Measurements from ENCODE around the gene FOXN3.

The FOXN3 gene

DNA sequence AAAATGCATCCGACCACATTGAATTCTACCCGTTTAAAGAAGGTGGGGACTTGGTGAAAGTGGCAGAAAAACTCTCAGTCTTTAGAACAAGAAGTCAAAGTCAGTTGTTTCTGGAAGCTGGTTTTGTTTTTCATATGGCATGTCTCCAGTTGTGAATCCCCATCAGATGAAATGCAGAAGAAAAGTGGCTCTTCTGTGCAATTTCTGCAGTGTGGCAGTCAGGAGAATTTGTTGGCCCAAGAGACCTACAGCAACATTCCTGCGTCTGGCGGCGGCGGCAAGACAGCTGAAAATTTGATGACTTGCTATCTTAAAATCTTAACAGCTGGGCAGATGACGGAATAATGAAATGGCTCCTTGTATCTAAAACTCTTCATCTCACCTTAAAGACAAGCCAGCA, 201.5 kb downstream of the FOXN3 start:
- DNase-seq: no peak

DNA sequence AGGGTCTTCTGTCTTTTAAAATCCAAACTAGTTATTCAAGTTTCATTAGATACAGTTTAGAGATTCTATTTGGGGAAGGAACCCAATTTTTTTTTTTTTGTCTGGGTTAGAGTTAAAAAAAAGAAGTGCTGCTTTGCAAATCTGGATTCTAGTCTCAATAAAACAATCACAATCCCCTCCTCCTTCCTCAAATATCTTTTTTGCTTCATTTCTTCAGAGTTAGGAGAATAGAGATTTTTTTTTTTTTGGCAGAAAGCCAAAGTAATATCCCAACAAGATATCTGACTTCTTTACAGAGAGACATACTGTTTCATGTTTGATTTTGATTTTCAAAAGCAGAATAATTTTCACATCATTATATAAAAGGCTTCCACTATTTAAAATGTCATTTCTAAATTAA, 201.9 kb downstream of the FOXN3 start:
- DNase-seq: no peak

DNA sequence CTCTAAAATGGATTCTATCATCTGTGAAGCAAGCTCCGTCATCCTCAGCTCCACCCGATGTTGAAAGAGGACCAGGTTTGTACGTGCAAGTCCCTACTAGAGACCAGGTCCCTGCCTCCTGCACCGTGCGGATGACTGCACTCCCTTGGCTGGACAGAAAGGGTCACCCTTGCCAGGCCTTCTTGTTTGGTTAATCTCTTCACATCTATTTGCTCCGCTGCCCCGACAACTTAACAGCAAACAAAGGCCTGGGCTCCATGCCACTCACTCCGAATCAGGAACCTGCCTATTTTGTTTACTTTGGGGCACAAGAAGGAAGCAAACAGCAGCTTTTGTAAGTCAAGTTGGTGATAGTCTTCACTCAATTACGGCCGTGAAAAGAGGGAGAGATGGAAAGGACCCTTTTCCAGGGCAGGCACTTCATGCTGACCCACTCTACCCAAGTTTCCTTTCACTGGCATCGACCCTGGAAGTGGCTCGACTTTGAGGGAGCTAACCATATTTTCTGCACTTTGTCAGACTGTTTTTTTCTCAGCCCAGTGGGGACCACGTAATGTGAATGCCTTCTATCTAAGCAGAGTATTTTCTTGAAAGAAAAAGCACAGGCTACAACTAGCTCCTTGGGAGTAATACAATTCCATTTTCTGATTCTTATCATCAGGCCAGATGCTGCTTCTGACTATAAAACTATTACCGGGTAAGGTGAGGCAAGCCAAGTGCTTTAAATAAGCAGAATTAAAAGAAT, 202.6 kb downstream of the FOXN3 start:
- DNase-seq: no peak

DNA sequence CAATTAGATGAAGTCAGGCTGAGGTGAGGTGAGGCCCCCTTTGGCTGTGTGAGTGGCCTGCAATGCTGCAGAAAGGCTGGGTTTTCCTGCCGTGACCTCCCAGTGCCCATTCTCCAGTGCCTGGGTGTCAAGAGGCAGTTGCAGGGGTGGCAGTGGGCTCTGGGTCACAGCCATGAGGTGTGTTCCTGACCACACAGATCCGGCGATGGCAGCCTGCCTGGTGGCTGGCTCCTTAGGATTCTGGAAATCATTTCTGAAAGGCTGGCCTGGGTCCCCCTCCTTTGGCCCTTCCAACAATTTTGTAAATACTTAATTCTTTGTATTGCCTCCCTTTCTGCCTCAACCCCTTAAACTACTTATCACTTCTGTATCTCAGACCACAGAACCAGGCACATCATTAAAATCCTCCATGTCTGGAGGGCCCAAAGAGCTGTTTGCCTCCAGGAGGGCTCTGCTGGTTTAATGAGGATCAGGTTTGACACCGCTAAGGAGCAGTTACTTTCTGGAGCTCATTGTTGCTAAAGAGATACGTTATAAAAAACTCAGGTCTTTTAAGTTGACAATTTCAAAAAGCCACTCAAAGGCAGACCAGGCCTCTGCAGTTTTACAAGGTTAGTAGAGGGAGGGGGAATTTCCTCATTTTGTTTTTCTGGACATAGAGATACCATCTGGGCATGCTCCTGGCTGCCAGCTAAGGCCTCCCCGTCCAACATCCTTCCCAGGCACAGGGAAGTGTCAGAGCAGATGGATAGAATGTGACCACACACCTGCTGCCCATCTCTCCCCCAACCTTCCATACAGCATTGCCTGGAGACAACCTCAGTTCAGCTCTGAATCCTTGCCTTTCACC, 204.4 kb downstream of the FOXN3 start:
- no peak for DNase-seq

DNA sequence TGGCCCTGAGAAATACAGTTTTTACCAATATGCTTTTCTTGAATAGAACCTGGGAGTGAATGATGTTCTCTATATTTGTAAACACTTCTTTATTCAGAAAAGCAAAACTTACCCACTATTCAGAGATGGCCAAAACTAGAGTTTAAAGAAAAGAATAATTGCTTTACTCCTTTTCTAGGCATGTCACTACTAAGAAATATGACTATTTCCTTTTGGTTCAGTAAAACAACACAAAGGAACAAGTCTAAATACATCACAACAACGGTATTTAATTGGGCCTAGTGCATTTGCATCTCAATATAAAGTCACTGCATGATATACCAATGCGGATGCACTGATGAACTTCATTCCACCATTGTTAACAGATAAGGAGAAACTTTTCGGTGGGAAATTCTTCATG, 207.5 kb downstream of the FOXN3 start:
- DNase-seq: no peak

DNA sequence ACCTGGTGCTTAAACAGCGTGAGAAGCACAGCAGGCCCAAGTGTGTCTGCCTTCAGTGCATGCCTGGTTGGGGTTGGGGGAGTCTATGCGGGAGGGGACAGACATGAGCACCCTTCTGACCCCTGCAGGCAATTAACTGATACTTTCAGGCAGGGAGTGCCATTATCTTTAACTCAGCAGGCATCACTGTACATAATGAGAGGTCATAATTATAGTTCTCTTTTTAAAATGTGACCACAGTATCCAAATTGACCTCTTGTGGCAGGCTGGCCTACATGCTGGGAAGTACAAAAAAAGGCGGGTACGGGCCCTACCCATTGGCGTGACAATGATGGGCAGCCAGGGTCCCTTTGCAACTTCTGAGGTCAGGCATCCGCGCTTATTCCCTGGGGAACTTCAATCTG, 209.1 kb downstream of the FOXN3 start:
- DNase-seq: no peak

DNA sequence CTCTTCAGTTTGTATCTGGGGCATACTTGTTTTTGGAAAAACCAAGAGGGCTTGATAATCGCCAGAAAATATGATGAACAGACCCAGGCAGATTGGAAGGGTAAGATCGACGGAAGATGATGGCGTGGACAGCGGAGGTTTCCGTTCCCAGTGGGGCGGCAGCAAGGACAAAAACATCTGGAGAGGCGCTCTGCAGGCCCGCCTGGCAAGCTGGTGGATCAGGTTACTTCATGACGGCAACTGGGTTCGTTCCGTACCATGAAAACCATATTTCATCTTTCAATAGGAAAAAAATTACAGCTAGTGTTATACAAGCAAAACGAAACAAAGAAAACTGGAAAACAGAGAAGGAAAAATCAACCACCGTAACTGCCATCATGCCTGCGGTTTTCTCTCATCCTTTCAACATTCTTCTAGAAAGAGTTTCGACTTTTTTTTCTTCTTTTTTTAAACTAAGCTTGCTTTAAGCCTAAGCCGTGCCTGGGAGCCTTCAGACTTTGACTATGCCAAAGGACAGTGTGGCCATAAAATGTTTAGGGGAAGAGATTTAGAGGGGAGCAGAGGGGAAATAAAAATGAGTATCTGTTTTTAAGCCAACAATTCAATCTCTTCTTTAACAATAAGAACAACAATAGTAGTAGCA, 210.5 kb downstream of the FOXN3 start:
- no peak for DNase-seq

DNA sequence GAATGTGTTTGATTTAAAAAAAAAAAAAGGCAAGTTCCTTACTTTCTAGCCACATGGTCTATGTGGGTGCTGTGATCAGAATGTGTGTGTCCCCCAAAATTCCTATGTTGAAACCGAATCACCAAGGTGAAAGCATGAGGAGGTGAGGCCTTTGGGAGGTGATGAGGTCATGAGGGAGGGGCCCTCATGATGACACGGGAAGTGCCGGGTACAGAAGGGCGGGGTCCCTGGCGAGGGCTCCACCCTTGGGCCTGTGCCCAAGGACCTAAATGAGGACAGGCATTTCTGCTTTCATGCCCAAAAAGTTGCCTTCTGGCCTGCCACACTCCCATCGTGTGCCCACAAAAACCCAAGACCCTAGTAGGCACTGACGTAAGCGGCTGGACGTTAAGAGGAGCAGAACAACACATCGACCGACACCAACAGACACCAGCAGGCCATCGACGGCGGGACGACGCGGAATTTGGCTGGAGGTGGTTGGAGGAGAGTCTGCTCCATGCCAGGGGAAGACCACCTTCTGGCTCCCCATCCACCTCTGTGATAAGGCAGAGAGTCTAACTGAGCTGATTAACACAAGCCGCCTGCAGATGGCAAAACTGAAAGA, 211.8 kb downstream of the FOXN3 start:
- DNase-seq: peak; percentile 43

DNA sequence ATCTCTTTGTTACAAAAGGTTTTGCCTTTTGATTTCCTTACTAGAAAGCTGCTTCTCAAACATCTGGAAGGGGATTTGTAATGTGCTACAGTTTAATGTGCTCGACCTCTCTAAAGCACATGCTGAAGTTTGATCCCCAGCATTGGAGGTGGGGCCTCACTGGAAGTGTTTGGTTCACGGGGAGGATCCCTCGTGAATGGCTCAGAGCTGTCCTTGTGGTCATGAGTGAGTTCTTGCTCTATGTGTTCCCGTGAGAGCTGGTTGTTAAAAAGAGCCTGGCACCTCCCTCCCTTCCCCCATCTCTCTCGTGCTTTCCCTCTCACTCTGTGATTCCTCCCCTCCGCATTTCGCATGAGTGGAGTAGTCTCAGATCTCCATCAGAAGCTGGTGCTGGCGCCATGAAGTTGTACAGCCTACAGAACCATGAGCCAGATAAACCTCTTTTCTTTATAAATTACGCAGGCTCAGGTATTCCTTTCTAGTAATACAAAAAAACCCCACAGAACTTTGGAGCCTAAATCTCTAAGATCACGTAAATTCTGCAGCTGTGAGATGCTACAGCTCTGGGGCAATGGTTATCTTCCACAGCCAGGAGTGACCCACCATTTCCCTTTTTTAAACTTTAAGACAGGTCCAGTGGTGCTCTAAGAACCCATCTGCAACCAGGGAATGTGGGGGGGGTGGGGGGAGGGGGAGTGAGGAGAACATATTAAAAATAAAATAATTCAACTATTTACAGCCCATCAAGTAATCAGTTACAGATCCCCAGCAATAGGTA, 214.4 kb downstream of the FOXN3 start:
- peak; percentile 25 for DNase-seq

DNA sequence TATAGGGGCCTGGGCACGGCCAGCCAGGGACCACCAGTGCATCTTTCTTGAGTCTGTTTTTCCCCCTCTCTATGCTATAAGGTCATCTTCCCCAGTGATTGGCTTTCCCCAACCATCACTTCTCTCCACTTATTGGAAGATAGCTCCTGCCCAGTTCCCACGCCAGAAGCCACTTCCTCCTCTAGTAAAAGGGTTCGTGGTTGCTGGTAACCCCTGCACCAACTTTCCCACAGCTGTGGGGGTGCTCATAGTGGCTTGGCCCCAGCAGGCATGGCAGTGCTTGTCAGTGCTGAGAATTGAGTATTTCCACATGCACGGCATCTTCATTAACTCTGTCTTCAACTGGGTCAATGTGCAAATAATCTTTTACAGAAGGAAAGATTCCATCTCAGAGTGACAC, 215.4 kb downstream of the FOXN3 start:
- peak; percentile 44 for DNase-seq

DNA sequence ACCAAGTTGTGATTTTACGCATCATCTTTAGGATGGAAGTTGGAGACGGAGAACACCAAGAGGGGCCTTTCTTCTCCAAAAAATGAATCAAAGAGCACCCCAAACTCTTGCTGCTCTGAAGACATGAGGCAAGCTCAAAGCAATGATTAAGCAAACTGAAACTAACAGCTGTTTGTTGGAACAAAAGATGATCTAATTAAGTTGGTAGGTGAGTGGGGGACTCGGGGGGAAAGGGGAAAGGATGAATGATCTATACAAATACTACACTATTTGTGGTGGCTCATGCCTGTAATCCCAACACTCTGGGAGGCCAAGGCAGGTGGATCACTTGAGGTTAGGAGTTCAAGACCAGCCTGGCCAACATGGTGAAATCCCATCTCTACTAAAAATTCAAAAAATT, 217.7 kb downstream of the FOXN3 start:
- DNase-seq: peak; percentile 29

DNA sequence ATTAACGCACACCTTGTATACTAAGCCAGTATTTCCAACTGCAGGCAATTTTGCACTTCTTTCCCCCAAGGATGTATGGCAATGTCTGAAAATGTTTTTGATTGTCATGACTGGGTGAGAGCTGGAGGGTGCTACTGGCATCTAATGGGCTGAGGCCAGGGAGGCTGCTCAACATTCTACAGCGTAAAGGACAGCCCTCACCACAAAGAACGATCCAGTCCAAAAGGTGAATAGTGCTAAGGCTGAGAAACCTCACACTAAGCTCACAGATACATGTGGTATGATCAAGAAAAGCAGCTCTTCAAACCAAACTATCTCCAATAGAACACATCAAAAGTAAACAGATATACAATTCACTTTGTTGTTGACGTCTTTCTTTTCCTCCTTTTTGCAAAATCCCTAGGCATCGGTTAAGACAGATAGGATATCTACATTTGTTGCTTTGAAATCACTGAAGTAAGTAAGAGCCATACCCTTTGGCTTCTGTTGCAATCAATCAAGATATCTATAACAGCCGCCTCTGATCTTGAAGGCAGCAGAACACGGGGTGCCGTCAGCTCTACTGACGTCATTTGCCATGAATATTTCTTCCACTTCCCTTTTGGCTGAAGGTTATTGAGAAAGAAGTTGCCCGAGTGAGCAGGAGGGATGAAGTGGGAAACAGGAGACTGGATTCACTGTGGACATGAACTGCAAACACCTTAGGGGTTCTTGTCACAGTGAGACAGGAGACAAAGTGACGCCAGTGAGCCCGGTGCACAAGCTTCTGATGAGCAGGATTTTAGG, 218.3 kb downstream of the FOXN3 start:
- peak; percentile 38 for DNase-seq

DNA sequence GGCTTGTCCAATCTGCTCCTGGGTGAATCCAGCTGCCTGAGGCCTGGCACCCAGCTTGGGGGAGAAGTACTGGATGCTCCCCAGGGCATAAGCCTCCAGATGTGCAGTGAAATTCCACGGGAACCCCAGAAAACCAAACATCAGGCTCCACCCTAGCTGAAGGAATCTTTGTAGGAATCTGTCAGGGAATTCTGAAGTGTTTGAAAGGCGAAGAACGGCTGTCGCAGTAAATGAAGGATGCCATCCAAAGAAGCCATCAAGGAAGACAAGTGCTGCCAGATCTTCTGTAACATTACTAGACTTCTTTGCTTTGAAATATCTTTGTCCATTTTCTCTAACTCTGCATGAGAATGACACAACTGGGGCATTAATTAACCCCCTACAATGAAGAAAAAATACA, 219.4 kb downstream of the FOXN3 start:
- DNase-seq: peak; percentile 33

DNA sequence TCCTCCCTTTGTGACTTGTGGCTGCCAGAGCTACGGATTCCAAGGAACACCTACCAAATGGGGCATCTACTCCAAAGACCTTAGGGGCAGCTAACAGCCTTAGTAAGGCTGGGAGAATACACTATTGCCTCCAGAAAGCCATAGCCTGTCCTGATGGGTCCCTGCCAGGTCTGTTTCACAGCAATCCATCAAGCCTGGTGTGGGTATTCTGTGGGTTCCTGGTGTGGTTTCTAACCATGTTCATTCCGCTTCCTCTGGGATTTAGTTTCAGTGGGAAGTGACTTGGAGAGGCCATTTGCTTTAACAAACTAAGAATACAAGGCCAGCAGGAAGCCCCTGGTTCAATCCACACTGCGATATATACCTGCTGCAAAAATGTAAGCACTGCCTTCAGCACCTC, 220.5 kb downstream of the FOXN3 start:
- DNase-seq: no peak

DNA sequence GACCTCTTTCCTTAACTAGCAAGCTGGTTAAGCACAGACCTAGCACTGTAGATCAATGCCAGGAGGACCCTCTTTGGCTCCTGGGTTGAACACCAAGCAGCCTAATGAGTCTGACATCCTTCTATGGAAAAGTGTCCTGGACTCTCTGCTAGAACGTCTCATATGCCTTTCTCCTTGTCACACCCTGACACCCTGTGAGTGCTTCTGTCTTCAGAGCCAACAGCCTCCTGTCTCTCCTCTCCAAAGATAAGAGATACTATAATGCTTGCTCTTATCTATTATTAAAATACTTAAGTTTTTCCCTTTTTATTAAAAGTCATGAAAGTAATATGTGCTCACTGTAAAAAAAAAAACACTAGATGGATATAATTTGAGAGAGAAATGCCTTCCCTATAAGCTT, 222.7 kb downstream of the FOXN3 start:
- DNase-seq: no peak

DNA sequence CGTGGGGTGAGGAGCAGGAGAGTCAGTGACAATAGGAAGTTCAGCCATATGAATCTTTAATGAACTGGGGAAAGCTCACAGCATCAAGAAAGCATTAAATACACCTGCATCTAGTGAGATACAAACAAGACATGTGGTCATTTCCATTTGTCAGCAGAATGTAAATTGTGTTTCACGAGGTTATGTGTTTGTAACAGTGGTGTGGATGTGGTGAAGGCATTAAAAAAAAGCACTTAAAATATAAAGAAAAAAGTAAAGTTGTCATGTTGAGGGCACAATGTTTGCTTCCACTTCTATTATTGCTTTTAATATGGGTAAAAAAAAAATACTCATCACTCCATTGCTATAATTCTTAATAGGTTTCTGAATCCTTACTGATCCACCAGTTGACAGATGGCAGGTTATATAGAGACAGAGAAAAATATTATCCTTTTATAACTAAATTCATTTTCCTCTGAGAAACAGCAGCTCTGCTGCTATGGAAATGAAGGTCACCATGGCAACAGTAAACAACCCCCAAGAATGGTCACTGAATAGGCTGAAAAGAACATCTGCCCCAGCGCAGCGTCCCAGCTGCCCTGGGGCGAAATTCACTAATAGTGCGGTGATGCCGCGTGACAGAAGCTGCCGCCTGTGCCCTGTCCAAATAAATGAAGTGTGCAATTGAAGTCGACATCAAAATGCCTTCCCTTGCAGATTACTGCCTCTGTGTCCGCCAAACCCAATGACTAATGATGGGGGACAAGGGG, 226.1 kb downstream of the FOXN3 start:
- no peak for DNase-seq

DNA sequence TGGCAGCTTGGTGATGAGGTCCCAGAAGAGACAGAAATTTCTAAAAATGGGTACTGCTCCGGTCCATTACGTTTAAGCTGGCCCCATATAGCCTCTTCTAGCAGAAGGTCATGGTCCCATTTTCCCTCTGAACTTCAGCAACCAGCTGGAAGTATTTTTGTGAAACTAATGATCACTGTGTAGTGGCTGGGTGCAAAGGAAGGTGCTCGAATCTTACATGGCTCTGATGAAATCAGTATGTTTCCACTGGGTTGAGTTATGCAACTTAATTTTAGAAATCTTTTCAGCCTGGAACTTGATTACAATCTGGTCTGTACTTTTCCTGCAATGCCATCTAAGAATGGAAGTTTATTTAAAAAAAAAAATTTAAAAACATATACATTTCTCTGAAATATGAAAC, 228.5 kb downstream of the FOXN3 start:
- no peak for DNase-seq

DNA sequence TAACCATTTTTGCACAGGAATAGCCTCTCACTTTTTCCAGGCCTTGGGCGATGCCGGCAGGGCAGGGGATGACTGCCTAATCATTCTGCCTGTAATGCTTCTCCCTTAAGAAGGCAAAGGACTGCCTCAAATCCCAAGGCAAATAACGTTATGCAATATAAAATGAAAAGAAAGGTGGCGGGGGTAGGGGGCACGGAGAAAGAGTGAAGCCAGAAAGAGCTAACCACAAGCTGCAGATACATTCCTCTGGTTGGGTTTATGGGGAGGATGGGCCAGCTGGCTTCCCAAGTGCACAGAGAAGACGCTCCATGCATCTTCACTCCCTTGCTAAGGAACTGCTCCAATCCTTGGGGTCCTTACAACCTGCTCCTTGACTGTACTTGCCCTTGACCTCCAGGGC, 229.5 kb downstream of the FOXN3 start:
- peak; percentile 32 for DNase-seq

DNA sequence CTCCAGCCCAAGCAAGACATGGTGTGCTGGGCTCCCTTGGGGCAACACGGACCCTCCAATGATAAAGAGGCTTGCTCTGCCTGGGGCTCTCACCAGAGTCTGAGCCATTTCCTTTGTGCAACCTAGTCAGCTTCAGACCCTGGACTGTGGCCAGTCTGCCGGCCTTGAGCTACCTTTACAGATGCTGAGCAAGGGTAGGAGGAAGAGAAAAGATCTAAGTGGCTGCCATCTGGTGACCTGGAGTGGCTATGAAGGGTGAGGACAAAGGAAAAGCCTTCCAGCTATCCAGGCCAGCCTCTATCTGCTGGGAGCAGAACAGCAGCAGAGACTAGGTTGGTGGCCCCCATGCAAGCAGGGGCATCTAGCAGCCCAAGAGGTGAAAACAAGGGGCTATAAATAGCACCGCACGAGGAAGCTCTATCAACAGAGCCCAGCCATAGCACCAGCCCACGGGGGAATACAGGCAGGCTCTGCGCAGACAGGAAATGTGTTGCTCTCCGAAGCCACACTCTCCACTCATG, 230.1 kb downstream of the FOXN3 start:
- DNase-seq: no peak

DNA sequence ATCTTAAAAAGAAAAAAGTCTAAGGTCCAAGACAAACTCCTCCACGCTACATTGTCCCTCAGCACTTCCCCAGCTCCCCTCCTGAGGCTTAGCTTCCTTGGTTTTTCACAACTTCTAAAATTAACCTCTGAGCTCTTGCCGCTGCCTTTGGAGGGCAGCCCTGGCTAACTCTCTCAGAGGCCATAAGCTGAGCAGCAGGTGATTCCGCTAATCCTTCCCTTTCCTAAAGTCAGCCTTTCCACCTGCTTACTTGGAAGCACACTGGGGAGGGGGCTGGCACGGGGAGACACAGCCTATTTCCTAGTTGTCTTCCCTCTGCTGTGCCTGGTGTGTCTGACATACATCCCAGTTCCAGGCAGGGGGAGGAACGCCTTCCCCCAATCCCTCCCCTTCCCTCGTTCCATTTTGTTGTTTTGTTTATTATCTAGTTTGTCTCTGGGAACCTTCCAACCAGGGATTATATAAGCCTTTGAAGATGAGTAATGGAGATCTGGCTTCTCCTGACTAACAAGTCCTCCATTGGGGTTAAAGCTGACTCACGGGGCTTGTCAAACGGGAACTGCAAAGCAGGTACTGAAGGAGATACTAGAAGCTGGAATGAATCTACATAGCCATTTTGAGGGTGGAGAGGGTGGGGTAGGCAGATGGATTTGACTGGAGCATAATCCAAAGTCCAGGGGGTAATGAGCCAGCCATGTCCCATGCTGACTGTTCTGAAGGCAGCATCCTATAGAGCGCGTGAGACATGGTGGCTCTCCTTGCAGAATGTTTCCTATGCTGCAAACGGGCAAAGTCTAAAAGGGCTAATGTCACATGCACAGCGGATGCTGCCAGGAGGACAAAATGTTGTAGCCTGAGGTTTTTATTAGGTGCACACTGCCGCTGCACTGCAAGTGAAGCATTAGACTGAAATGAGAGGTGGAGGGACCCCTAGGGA, 230.8 kb downstream of the FOXN3 start:
- DNase-seq: no peak

All from activated CD8-positive, alpha-beta memory T cell treated with anti-CD3 and anti-CD28 coated beads, Interleukin-2, amount 50 U/mL, for 48 hours (primary cell).